Activated CD8-positive, alpha-beta T cell treated with anti-CD3 and anti-CD28 coated beads, Interleukin-2, amount 10 ng/mL, durations not matched to agents 7 days and 5 days (primary cell): ENCODE results near the gene TIMM13. TPM values are rescaled to one million over a fixed set of nuclear protein-coding genes. Genes with fewer than 3 reads are reported as not detected.
"Not testable (repeated sequence)": the region's sequence is repeated elsewhere in the genome, so short reads cannot be mapped to it uniquely, and the experiment has no call there.

ENCODE experiments used
- ATAC-seq: fragments of 150-1000 bp; cut with Tn5 transposase; one replicate; pipeline ENCODE4 v1.10.0; 2021; ENCODE audit warnings: moderate library complexity
- CTCF ChIA-PET: fragments of 350-600 bp; sonication (Branson Sonifier 250); formaldehyde crosslinking; loops from one replicate; lab custom pipeline; 2021; ENCODE audit warnings: antibody characterized with exemption; lab: Charles Lee
- POLR2A ChIA-PET: fragments of 350-600 bp; sonication (Branson Sonifier 250); formaldehyde crosslinking; loops from one replicate; lab custom pipeline; 2021; ENCODE audit warnings: antibody characterized with exemption; lab: Charles Lee
- DNase-seq: peaks from one replicate; pipeline ENCODE4 v3.0.0-alpha.2; 2020
- H3K27ac Mint-ChIP-seq: one replicate; pipeline ENCODE4 v1.8.0; 2021; ENCODE audit warnings: mild to moderate bottlenecking, mixed read lengths
- H3K27me3 Mint-ChIP-seq: one replicate; pipeline ENCODE4 v1.8.0; 2021; ENCODE audit warnings: low read depth, mixed read lengths
- H3K36me3 Mint-ChIP-seq: one replicate; pipeline ENCODE4 v1.8.0; 2021; ENCODE audit warnings: low read depth, mixed read lengths
- H3K4me1 Mint-ChIP-seq: one replicate; pipeline ENCODE4 v1.8.0; 2021; ENCODE audit warnings: low read depth, mixed read lengths
- H3K4me3 Mint-ChIP-seq: one replicate; pipeline ENCODE4 v1.8.0; 2021; ENCODE audit warnings: mild to moderate bottlenecking, mixed read lengths
- H3K9me3 Mint-ChIP-seq: one replicate; pipeline ENCODE4 v1.8.0; 2022; ENCODE audit warnings: mixed read lengths; ENCODE audit not compliant: insufficient read depth
- total RNA-seq, 2 experiments: library from RNA; stranded (reverse); gene quantifications; one replicate each; pipeline ENCODE4 v1.2.3, GENCODE V29; 2021

Gene TIMM13
- total RNA-seq, 2 experiments from 2014 or later, result 75.1 to 80.2 TPM

- H3K9me3 Mint-ChIP-seq, result no peaks in the 10 kb centered on the region
- H3K4me3 Mint-ChIP-seq, result no peak overlapping the region
- H3K36me3 Mint-ChIP-seq, result no peaks in the 10 kb centered on the region
- POLR2A ChIA-PET, result interaction anchor here (0.6 kb wide), 1 partner anchor 384 kb away, joined by 6 read pairs; no protein-coding TSS in a partner anchor
- no peak overlapping the region for H3K27ac Mint-ChIP-seq
- H3K27me3 Mint-ChIP-seq, result no peaks in the 10 kb centered on the region
- ATAC-seq (no peak), DNase-seq (no peak)
- CTCF ChIA-PET, result no interaction called here
- H3K4me1 Mint-ChIP-seq, result peaks cover 6% of the 10 kb centered on the region
Measured at GRCh38 chr19:2399582-2399981, 27.8 kb downstream of the TIMM13 start.

- Mint-ChIP-seq H3K27me3 (no peaks in the 10 kb centered on the region), H3K27ac (no peak overlapping the region), H3K9me3 (no peaks in the 10 kb centered on the region), H3K4me3 (no peak overlapping the region), H3K36me3 (no peaks in the 10 kb centered on the region), H3K4me1 (peaks cover 13% of the 10 kb centered on the region)
- ChIA-PET CTCF (no interaction called here), POLR2A (no interaction called here)
- DNase-seq (no peak), ATAC-seq (no peak)
Measured at GRCh38 chr19:2398735-2399305, 28.6 kb downstream of the TIMM13 start.

- not testable (repeated sequence) for H3K27me3 Mint-ChIP-seq
Measured at GRCh38 chr19:2397173-2397572, 30.2 kb downstream of the TIMM13 start.

GRCh38 chr19:2395293-2395829 is 32.0 kb downstream of the TIMM13 start:
- ATAC-seq, H3K27ac Mint-ChIP-seq, H3K9me3 Mint-ChIP-seq, H3K36me3 Mint-ChIP-seq, H3K4me3 Mint-ChIP-seq, POLR2A ChIA-PET, DNase-seq, H3K27me3 Mint-ChIP-seq: not testable (repeated sequence)
- H3K4me1 Mint-ChIP-seq, result peaks cover 26% of the 10 kb centered on the region
- CTCF ChIA-PET, result interaction anchor here (1.1 to 1.9 kb wide), 2 partner anchors 106 to 242 kb away, joined by 3 to 4 read pairs; no protein-coding TSS in a partner anchor

More at GRCh38 chr19:2397173-2397572, 30.2 kb downstream of the TIMM13 start:
- H3K4me1 Mint-ChIP-seq, result peaks cover 24% of the 10 kb centered on the region
- H3K27ac Mint-ChIP-seq, CTCF ChIA-PET, POLR2A ChIA-PET, H3K36me3 Mint-ChIP-seq, H3K9me3 Mint-ChIP-seq, DNase-seq, H3K4me3 Mint-ChIP-seq, ATAC-seq: not testable (repeated sequence)

GRCh38 chr19:2394442-2395292 is 32.7 kb downstream of the TIMM13 start:
- DNase-seq, result peak; percentile 58
- peaks cover 26% of the 10 kb centered on the region for H3K4me1 Mint-ChIP-seq
- peaks cover 6% of the 10 kb centered on the region for H3K27me3 Mint-ChIP-seq
- peaks cover 2% of the 10 kb centered on the region for H3K36me3 Mint-ChIP-seq
- peak overlapping the region; percentile 69 for H3K4me3 Mint-ChIP-seq
- POLR2A ChIA-PET, result interaction anchor here (1.0 to 1.5 kb wide), 3 partner anchors 33 to 125 kb away, joined by 3 to 5 read pairs (median 3); no protein-coding TSS in a partner anchor
- ATAC-seq, result peak; percentile 80
- CTCF ChIA-PET, result interaction anchor here (0.8 to 3.2 kb wide), 10 partner anchors 33 to 254 kb away, joined by 3 to 15 read pairs (median 4); partner anchors contain the start of genes GADD45B, PLEKHJ1 and TIMM13
- H3K27ac Mint-ChIP-seq, result peak overlapping the region; percentile 72
- no peaks in the 10 kb centered on the region for H3K9me3 Mint-ChIP-seq

GRCh38 chr19:2394054-2394441 is 33.3 kb downstream of the TIMM13 start:
- Mint-ChIP-seq H3K9me3 (no peaks in the 10 kb centered on the region), H3K27me3 (peaks cover 7% of the 10 kb centered on the region), H3K36me3 (peaks cover 2% of the 10 kb centered on the region), H3K27ac (peak overlapping the region; percentile 77), H3K4me1 (peaks cover 26% of the 10 kb centered on the region), H3K4me3 (peak overlapping the region; percentile 69)
- ChIA-PET POLR2A (interaction anchor here (1.0 to 1.5 kb wide), 3 partner anchors 34 to 124 kb away, joined by 3 to 5 read pairs (median 3); no protein-coding TSS in a partner anchor), CTCF (interaction anchor here (0.8 to 3.2 kb wide), 9 partner anchors 10 to 255 kb away, joined by 3 to 15 read pairs (median 3); partner anchors contain the start of genes GADD45B, PLEKHJ1 and TIMM13)
- peak; percentile 67 for ATAC-seq
- peak; percentile 64 for DNase-seq

GRCh38 chr19:2392899-2393298 is 34.5 kb downstream of the TIMM13 start:
- H3K27ac Mint-ChIP-seq, H3K27me3 Mint-ChIP-seq, H3K36me3 Mint-ChIP-seq, ATAC-seq, H3K9me3 Mint-ChIP-seq, H3K4me3 Mint-ChIP-seq: not testable (repeated sequence)
- DNase-seq, result peak; percentile 32
- ChIA-PET CTCF (interaction anchor here (0.8 to 3.2 kb wide), 18 partner anchors 9 to 244 kb away, joined by 3 to 15 read pairs (median 4); partner anchors contain the start of genes GADD45B, LMNB2, PLEKHJ1 and TIMM13), POLR2A (interaction anchor here (0.7 to 1.1 kb wide), 2 partner anchors 65 to 84 kb away, joined by 3 read pairs; no protein-coding TSS in a partner anchor)
- peaks cover 26% of the 10 kb centered on the region for H3K4me1 Mint-ChIP-seq

- H3K4me3 Mint-ChIP-seq, result no peak overlapping the region
- H3K27me3 Mint-ChIP-seq, result peaks cover 7% of the 10 kb centered on the region
- H3K4me1 Mint-ChIP-seq, result peaks cover 26% of the 10 kb centered on the region
- no peaks in the 10 kb centered on the region for H3K9me3 Mint-ChIP-seq
- DNase-seq (no peak), ATAC-seq (no peak)
- peaks cover 2% of the 10 kb centered on the region for H3K36me3 Mint-ChIP-seq
- ChIA-PET CTCF (interaction anchor here (0.8 to 3.2 kb wide), 16 partner anchors 9 to 245 kb away, joined by 3 to 15 read pairs (median 4); partner anchors contain the start of genes LMNB2, PLEKHJ1 and TIMM13), POLR2A (interaction anchor here (0.6 to 1.1 kb wide), 3 partner anchors 10 to 84 kb away, joined by 3 read pairs; no protein-coding TSS in a partner anchor)
- H3K27ac Mint-ChIP-seq, result no peak overlapping the region
Measured at GRCh38 chr19:2392366-2392765, 35.0 kb downstream of the TIMM13 start.

GRCh38 chr19:2391118-2391725 is 36.2 kb downstream of the TIMM13 start:
- CTCF ChIA-PET, result interaction anchor here (1.0 to 2.2 kb wide), 6 partner anchors 10 to 229 kb away, joined by 3 to 6 read pairs (median 4); partner anchors contain the start of genes LSM7 and SPPL2B
- POLR2A ChIA-PET, result no interaction called here
- Mint-ChIP-seq H3K36me3 (peaks cover 2% of the 10 kb centered on the region), H3K4me3 (no peak overlapping the region), H3K4me1 (peaks cover 26% of the 10 kb centered on the region), H3K27me3 (peaks cover 7% of the 10 kb centered on the region), H3K9me3 (no peaks in the 10 kb centered on the region), H3K27ac (no peak overlapping the region)
- DNase-seq (peak; percentile 59), ATAC-seq (peak; percentile 57)

GRCh38 chr19:2389594-2389993 is 37.8 kb downstream of the TIMM13 start:
- no peak for ATAC-seq
- no peak overlapping the region for H3K4me3 Mint-ChIP-seq
- POLR2A ChIA-PET, result no interaction called here
- no peak overlapping the region for H3K27ac Mint-ChIP-seq
- CTCF ChIA-PET, result interaction anchor here (1.4 kb wide), 1 partner anchor 16 kb away, joined by 4 read pairs; no protein-coding TSS in a partner anchor
- no peaks in the 10 kb centered on the region for H3K9me3 Mint-ChIP-seq
- peaks cover 2% of the 10 kb centered on the region for H3K36me3 Mint-ChIP-seq
- H3K4me1 Mint-ChIP-seq, result peaks cover 21% of the 10 kb centered on the region
- DNase-seq, result no peak
- peaks cover 7% of the 10 kb centered on the region for H3K27me3 Mint-ChIP-seq
